COLO668 (cell line): Measurements from ENCODE around the gene AIG1.
"Not testable (repeated sequence)": the region's sequence is repeated elsewhere in the genome, so short reads cannot be mapped to it uniquely, and the experiment has no call there.

Experiments
- DNase-seq: peaks from one replicate; lab custom pipeline; 2025; ENCODE audit not compliant: unreplicated experiment; lab: John Stamatoyannopoulos, UW

Gene AIG1

GRCh38 chr6:143160439-143161220, 99.9 kb downstream of the AIG1 start:
- DNase-seq = no peak

GRCh38 chr6:143163621-143164020, 102.9 kb downstream of the AIG1 start:
- DNase-seq = no peak

- DNase-seq = no peak
These were observed 103.9 kb downstream of the AIG1 start for GRCh38 chr6:143164565-143165105.

- DNase-seq = no peak
These were observed 104.7 kb downstream of the AIG1 start for GRCh38 chr6:143165315-143165855.

GRCh38 chr6:143166247-143166695, 105.6 kb downstream of the AIG1 start:
- DNase-seq = no peak

GRCh38 chr6:143167224-143167623, 106.5 kb downstream of the AIG1 start:
- DNase-seq = no peak

- DNase-seq = not testable (repeated sequence)
These were observed 107.7 kb downstream of the AIG1 start for GRCh38 chr6:143168396-143168816.

GRCh38 chr6:143169440-143169839, 108.8 kb downstream of the AIG1 start:
- DNase-seq = no peak

- no peak for DNase-seq
These were observed 113.8 kb downstream of the AIG1 start for GRCh38 chr6:143174516-143174915.

- DNase-seq = no peak
These were observed 114.3 kb downstream of the AIG1 start for GRCh38 chr6:143174951-143175350.

GRCh38 chr6:143176090-143177021, 115.7 kb downstream of the AIG1 start:
- DNase-seq = no peak

GRCh38 chr6:143177706-143178105, 117.0 kb downstream of the AIG1 start:
- DNase-seq = no peak

- no peak for DNase-seq
These were observed 118.4 kb downstream of the AIG1 start for GRCh38 chr6:143179096-143179495.

GRCh38 chr6:143179901-143180612, 119.4 kb downstream of the AIG1 start:
- DNase-seq = no peak

GRCh38 chr6:143180826-143181225, 120.1 kb downstream of the AIG1 start:
- no peak for DNase-seq

- no peak for DNase-seq
These were observed 123.0 kb downstream of the AIG1 start for GRCh38 chr6:143183666-143184065.

GRCh38 chr6:143185288-143185687, 124.6 kb downstream of the AIG1 start:
- DNase-seq = no peak

- no peak for DNase-seq
These were observed 126.7 kb downstream of the AIG1 start for GRCh38 chr6:143187238-143187923.

GRCh38 chr6:143188292-143188691, 127.6 kb downstream of the AIG1 start:
- DNase-seq = no peak

- DNase-seq = no peak
These were observed 130.7 kb downstream of the AIG1 start for GRCh38 chr6:143191361-143191760.
